SW 1271 (cell line): Measurements from ENCODE around the gene RFX2.
"Not testable (repeated sequence)": the region's sequence is repeated elsewhere in the genome, so short reads cannot be mapped to it uniquely, and the experiment has no call there.

Experiments
- DNase-seq, 2 experiments: peaks; one replicate each; lab custom pipeline; 2025; lab: John Stamatoyannopoulos, UW

The RFX2 gene

GRCh38 chr19:5971714-5972354, 138.5 kb downstream of the RFX2 start:
- DNase-seq = no peak

DNA sequence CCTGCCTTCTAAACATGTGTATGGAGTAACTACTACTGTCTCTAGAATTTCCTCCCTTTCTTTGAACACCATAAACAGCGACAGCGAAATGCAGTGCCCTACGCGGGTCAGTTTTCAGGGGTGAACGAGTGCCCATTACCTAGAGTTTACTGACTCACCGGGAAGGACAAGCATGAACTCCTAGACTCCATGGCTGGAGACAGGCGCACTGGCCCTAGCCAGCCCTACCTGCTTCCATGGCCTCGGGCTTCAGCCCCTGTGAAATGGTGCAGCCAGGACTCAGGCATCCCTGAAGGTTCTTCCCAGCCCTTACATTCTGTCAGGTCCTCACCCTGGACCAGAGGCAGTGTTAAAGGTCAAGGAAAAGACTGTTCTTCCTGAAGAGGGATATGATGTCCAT, 140.8 kb downstream of the RFX2 start:
- no peak for DNase-seq

- no peak for DNase-seq
These were observed 141.6 kb downstream of the RFX2 start for GRCh38 chr19:5968431-5969373.

GRCh38 chr19:5967994-5968430, 142.3 kb downstream of the RFX2 start:
- peak in 1 of 2 experiments; percentile 36 for DNase-seq

GRCh38 chr19:5967571-5967970, 142.7 kb downstream of the RFX2 start:
- DNase-seq = no peak

DNA sequence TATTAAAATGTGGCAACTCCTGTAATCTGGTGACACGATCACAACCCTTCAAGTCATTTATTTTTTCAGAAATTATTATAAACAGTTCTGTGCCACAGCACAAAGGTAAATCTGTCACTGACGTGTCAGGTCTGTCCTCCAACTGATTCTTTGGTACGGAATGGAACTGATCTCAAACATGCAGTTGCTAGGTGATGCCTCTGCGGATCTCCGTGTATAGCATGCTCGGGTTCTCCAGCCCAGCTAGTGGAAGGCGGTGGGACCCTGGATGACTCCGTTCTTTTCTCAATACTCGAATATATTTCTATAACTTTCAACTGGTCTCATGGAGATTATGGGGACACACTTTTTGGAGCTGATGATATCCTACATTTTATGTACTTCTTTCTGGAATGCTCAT, 143.4 kb downstream of the RFX2 start:
- no peak for DNase-seq

DNA sequence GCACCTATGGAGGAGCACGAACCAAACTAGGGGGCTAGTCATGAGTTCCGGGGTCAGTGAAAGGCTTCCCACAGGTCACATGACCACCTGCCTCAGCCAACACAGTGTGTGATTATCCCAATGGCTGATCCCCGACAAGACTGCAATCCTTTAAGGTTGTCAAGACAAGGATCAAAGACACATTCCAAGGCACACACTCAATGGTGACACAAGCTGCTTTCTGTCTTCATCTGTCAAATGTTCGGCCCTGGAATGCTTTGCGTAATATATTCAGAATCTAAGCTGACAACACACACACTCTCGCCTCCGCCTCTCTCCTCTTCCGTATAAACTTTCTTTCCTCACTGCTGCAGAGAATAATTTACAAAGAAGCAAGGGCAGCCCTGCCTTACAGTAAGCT, 144.1 kb downstream of the RFX2 start:
- no peak for DNase-seq

DNA sequence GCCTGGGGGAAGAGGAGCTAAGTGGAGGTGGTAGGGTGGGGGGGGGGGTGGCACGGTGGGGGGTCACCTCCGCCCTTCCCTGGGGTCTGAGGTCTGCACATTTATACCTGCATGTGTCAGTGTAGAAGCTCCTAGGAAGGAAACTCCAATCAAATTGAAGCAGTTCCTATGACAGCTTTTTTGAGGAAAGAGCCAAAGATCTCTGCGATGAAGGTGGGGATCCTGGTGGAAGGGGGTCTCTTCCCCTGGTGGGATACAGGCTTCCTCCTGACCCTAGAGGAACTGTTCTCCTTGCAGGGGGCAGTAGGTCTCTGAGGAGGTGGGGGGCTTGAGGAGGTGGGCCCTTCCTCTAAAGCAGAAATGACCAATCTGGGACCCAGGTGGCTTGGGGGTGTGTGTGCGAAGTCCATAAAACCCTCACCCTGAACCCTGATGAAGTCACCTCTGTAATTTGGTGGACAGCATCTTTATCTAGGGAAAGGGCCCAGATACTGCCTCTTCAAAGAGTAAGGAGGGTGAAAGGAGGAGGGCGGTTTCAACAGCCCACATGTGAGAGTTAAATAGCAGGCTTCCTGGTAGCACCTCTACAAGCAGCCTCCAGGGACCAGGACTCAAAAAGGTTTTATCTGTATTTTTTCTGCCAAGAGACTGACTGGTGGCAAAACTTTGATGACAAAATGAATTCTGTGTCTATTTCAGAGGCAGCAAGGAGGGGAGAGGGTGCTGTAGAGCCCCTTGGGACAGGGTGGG, 145.3 kb downstream of the RFX2 start:
- DNase-seq = no peak

DNA sequence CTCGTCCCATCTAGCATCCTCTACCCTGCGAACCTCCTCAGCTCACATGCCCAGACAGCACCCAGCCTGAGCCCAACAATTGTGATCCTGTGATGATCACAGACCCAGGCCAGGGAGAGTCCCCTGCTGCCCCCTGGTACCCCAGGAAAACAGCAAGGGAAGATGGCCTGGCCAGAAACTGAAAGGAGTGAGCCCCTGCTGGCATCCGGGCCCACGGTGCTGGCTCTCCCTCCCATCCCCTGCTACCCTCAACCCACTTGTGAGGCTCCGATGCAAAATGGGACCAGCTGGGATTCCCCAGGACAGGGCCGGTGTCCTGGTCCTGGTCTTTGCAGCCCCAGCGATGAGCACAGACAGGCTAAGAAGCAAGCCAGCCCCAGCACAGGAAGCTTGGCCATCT, 146.4 kb downstream of the RFX2 start:
- no peak for DNase-seq

DNA sequence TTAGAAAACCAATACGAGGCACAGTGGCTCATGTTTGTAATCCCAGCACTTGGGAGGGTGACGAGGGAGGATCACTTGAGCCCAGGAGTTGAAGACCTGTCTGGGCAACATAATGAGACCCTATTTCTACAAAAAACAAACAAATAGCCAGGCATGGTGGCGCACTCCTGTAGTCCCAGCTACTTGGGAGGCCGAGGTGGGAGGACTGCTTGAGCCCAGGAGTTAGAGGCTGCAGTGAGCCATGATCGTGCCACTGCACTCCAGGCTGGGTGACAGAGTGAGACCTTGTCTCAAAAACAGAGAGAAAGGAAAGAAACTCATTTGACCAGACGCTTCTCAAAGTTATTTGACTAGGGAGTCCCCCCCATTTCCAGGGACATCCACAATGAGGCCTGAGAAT, 147.0 kb downstream of the RFX2 start:
- DNase-seq = not testable (repeated sequence)

GRCh38 chr19:5961969-5962945, 148.0 kb downstream of the RFX2 start:
- DNase-seq = no peak

DNA sequence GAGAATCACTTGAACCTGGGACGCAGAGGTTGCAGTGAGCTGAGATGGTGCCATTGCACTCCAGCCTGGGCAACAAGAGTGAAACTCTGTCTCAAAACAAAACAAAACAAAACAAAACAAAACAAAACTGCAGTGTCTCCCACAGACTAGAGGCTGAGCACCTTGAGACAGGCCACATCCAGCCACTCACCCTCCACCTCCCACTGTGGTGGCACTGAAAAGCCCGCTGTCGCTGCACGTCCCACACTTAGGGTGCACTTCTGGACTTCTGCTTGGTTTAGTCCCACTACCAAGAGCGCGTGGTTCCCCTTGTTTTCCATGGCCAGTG, 148.7 kb downstream of the RFX2 start:
- DNase-seq = not testable (repeated sequence)

- DNase-seq = no peak
These were observed 150.0 kb downstream of the RFX2 start for GRCh38 chr19:5960005-5961001.

GRCh38 chr19:5959260-5960004, 150.9 kb downstream of the RFX2 start:
- DNase-seq = no peak

GRCh38 chr19:5958851-5959122, 151.5 kb downstream of the RFX2 start:
- no peak for DNase-seq

GRCh38 chr19:5958074-5958850, 152.0 kb downstream of the RFX2 start:
- DNase-seq = no peak

GRCh38 chr19:5957170-5957569, 153.1 kb downstream of the RFX2 start:
- DNase-seq = no peak

- DNase-seq = no peak
These were observed 153.6 kb downstream of the RFX2 start for GRCh38 chr19:5956728-5957127.

- no peak for DNase-seq
These were observed 154.0 kb downstream of the RFX2 start for GRCh38 chr19:5956323-5956722.
